ENCODE results near the gene KCTD15. TPM values are rescaled to one million over a fixed set of nuclear protein-coding genes. Genes with fewer than 3 reads are reported as not detected.

The KCTD15 gene
- total RNA-seq, 2 donors from 2014 or later = 57.5 to 72.2 TPM

DNA sequence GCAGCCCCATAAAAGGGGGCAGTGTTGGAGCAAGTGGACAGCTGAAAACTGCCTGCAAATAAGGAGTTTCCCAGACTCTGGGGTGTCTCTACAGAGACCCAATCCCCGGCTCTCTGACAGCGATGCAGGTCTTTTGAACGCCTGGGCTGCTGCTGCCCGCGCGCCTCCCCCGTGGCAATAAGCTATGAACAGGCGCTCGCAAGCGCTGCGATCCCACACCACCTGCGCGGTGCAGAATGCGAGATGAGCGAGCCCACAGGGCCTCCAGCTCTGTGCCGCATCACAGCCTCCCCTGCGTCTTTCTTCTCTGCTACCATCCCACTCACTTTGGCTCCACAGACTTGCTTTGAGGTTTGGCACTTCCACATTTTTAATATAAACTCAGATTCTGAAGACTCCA lies 62.3 kb downstream of the KCTD15 start:
- TF ChIP-seq, protein P1, sequence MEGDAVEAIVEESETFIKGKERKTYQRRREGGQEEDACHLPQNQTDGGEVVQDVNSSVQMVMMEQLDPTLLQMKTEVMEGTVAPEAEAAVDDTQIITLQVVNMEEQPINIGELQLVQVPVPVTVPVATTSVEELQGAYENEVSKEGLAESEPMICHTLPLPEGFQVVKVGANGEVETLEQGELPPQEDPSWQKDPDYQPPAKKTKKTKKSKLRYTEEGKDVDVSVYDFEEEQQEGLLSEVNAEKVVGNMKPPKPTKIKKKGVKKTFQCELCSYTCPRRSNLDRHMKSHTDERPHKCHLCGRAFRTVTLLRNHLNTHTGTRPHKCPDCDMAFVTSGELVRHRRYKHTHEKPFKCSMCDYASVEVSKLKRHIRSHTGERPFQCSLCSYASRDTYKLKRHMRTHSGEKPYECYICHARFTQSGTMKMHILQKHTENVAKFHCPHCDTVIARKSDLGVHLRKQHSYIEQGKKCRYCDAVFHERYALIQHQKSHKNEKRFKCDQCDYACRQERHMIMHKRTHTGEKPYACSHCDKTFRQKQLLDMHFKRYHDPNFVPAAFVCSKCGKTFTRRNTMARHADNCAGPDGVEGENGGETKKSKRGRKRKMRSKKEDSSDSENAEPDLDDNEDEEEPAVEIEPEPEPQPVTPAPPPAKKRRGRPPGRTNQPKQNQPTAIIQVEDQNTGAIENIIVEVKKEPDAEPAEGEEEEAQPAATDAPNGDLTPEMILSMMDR (IDR thresholded peaks at IDR 0.05) = no peak
- DNase-seq (ENCODE audit: low spot score) = no peak
- Histone ChIP-seq H3K9me3 (no peaks in the 10 kb centered on the region), H3K4me1 (ENCODE audit: control insufficient read depth in 1 of 2, low read depth in 2 of 2) (no peaks in the 10 kb centered on the region), H3K27ac (no peak overlapping the region), H3K27me3 (replicated peaks; ENCODE audit: insufficient read depth) (no peaks in the 10 kb centered on the region), H3K4me3 (no peak overlapping the region), H3K36me3 (no peaks in the 10 kb centered on the region)
- ATAC-seq (ENCODE audit: insufficient number of reproducible peaks, low FRiP score, low read depth) = no peak

DNA sequence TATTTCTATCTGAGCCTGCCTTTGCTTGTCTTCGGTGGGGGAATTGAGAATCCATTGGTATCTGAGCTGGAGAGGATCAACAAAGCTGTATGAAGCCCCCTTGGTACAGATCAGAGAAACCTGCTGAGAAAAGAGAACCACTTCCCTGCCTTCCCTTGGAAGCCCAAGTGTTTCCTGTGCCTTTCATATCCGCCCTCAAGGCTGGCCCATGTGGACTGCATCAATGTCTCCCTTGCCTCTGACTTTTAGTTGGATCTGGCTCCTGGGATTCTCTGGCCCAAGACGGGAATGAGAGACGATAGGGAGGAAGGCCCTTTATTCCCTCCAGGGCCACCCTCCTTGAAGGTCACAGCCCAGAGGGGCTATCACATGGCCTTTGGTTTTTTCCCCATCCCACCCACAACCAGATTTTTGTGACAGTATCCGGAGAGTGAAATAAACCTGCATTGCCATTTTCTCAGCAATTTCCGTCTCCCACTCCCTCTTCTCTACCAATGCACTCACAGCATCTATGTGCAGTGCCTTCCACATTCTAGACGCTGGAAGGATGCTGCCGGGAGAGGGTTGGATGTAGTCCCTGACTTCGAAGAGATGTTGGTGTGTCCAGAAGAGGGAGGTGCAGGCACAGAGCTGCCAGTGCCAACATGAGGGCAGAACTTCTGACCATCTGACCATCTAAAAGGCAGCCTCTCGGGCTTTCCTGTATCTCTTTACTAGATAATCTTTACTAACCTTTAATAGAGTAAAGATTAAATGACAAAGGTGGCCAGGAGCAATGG lies 63.8 kb downstream of the KCTD15 start:
- TF ChIP-seq, protein P1 (IDR thresholded peaks at IDR 0.05) = no peak

DNA sequence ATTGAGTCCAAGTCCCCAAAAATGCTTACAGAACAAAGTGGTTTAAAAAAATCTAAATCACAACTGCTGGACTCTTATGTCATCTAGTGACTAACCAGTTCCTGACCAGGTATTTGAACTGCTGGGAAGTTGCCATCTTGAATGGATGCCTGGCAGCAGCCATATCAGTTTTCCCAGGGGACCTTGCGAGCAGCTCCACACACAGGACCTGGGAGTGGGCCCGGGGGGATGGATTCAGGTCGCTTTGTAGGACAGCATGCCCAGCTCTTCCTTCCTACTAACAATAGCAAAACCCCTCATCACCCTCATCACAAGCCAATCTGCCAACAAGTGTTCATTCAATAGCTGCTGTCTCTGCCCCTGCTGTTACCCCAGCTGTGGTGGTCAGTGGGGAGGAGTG lies 65.3 kb downstream of the KCTD15 start:
- TF ChIP-seq, protein P1 (IDR thresholded peaks at IDR 0.05) = no peak
- DNase-seq (ENCODE audit: low spot score) (no peak), ATAC-seq (ENCODE audit: insufficient number of reproducible peaks, low FRiP score, low read depth) (no peak)

More for the DNA sequence above, 63.8 kb downstream of the KCTD15 start:
- ATAC-seq (ENCODE audit: insufficient number of reproducible peaks, low FRiP score, low read depth) (no peak), DNase-seq (ENCODE audit: low spot score) (no peak)
- no peaks in the 10 kb centered on the region for H3K36me3 ChIP-seq
- no peak overlapping the region for H3K27ac ChIP-seq
- no peaks in the 10 kb centered on the region for H3K4me1 ChIP-seq (ENCODE audit: control insufficient read depth in 1 of 2, low read depth in 2 of 2)
- no peak overlapping the region for H3K4me3 ChIP-seq
- H3K9me3 ChIP-seq = no peaks in the 10 kb centered on the region
- no peaks in the 10 kb centered on the region for H3K27me3 ChIP-seq (replicated peaks; ENCODE audit: insufficient read depth)

DNA sequence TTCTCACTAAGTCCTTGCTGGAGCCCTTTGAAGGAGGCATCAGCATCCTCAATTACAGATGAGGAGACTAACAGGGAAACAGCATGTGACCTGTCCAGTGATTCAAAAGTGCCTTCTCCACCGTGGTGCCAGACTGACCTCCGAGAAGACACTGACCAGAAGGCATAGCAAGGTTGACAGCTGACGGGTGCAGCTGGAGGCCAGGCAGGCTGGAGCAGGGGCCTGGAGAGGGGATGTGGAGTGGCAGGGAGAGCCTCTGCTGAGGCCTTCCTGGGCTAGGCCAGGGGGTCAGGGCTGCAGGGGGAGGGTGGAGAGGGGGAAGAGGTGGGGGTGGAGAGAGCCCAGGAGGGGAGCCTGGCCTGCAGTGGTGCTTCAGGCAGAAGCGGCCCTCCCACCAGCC lies 66.3 kb downstream of the KCTD15 start:
- no peak overlapping the region for H3K4me3 ChIP-seq
- no peaks in the 10 kb centered on the region for H3K9me3 ChIP-seq
- no peaks in the 10 kb centered on the region for H3K36me3 ChIP-seq
- H3K27me3 ChIP-seq (replicated peaks; ENCODE audit: insufficient read depth) = no peaks in the 10 kb centered on the region
- no peak overlapping the region for H3K27ac ChIP-seq
- TF ChIP-seq, protein P1 (IDR thresholded peaks at IDR 0.05) = no peak
- DNase-seq (ENCODE audit: low spot score) = no peak
- peaks cover 0 to 6% of the 10 kb centered on the region in 2 donors for H3K4me1 ChIP-seq (ENCODE audit: control insufficient read depth in 1 of 2, low read depth in 2 of 2)
- ATAC-seq (ENCODE audit: insufficient number of reproducible peaks, low FRiP score, low read depth) = no peak

More for the DNA sequence above, 65.3 kb downstream of the KCTD15 start:
- Histone ChIP-seq H3K4me3 (no peak overlapping the region), H3K4me1 (ENCODE audit: control insufficient read depth in 1 of 2, low read depth in 2 of 2) (no peaks in the 10 kb centered on the region), H3K36me3 (no peaks in the 10 kb centered on the region), H3K9me3 (no peaks in the 10 kb centered on the region), H3K27ac (no peak overlapping the region), H3K27me3 (replicated peaks; ENCODE audit: insufficient read depth) (no peaks in the 10 kb centered on the region)

DNA sequence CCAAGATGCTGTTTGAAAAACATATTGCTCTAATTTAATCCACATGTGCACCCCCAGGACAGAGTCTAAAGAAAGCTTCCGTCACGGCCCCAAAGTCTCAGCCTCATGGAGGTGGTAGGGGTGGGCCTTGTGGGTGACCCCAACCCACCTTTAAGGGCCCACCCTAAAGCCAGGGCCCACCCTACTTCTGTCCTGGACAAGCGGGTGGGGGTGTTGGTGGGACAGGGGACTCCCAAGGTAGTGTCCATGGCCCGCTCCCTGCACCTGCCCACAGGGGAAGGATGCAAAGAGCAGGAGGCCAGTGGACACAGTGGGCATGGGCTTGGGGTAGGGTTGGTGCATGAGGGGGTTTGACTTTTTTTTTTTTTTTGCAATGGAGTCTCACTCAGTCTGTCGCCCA lies 66.8 kb downstream of the KCTD15 start:
- ATAC-seq (ENCODE audit: insufficient number of reproducible peaks, low FRiP score, low read depth) (no peak), DNase-seq (ENCODE audit: low spot score) (no peak)
- no peaks in the 10 kb centered on the region for H3K9me3 ChIP-seq
- no peaks in the 10 kb centered on the region for H3K27me3 ChIP-seq (replicated peaks; ENCODE audit: insufficient read depth)
- H3K4me3 ChIP-seq = no peak overlapping the region
- H3K36me3 ChIP-seq = no peaks in the 10 kb centered on the region
- TF ChIP-seq, protein P1 (IDR thresholded peaks at IDR 0.05) = no peak
- H3K4me1 ChIP-seq (ENCODE audit: control insufficient read depth in 1 of 2, low read depth in 2 of 2) = peaks cover 0 to 11% of the 10 kb centered on the region in 2 donors
- no peak overlapping the region for H3K27ac ChIP-seq

Measured in thoracic aorta (tissue), 2 donors.